Heart left ventricle (tissue), 16 donors: ENCODE results near the gene NCR3LG1. TPM values are rescaled to one million over a fixed set of nuclear protein-coding genes. Genes with fewer than 3 reads are reported as not detected.
A peak's percentile ranks its signal among the peaks of the same experiment; 100 is the strongest.

Experiments used
- ATAC-seq, 4 donors: fragments of 200-7000 bp; cut with Tn5 transposase; one replicate each; pipeline ENCODE4 v1.9.1; 2020 to 2022; ENCODE audit warnings: moderate library complexity in 4 of 4, mild to moderate bottlenecking in 3 of 4, moderate number of reproducible peaks in 1 of 4
- DNase-seq, 5 donors: peaks; one replicate each; pipeline ENCODE4 v3.0.0-alpha.2; 2020
- H3K27ac ChIP-seq, 12 donors: fragments of 200-600 bp; sonication (generic) in 4 of 12; one replicate each; pipeline versions ENCODE4 v1.5.0 to v1.8.0; 2016 to 2022; ENCODE audit warnings: mild to moderate bottlenecking in 2 of 12
- H3K27me3 ChIP-seq, 9 donors: fragments of 200-600 bp; sonication (generic) in 2 of 9; one replicate each; pipeline versions ENCODE4 v1.5.1 to v1.8.0; 2016 to 2022; ENCODE audit warnings: mild to moderate bottlenecking in 3 of 9
- H3K36me3 ChIP-seq, 9 donors: fragments of 200-600 bp; sonication (generic) in 2 of 9; one replicate each; pipeline versions ENCODE4 v1.5.0 to v1.8.0; 2018 to 2022; ENCODE audit warnings: mild to moderate bottlenecking in 2 of 9
- H3K4me1 ChIP-seq, 12 donors: fragments of 200-600 bp; sonication (generic) in 4 of 12; one replicate each; pipeline versions ENCODE4 v1.5.0 to v1.8.0; 2016 to 2022; ENCODE audit warnings: mild to moderate bottlenecking in 3 of 12
- H3K4me3 ChIP-seq, 12 donors: fragments of 200-600 bp; sonication (generic) in 4 of 12; one replicate each; pipeline versions ENCODE4 v1.5.0 to v1.8.0; 2017 to 2022; ENCODE audit warnings: mild to moderate bottlenecking in 9 of 12, moderate library complexity in 4 of 12
- H3K9me3 ChIP-seq, 12 donors: fragments of 200-600 bp; sonication (generic) in 4 of 12; one replicate each; pipeline versions ENCODE4 v1.5.0 to v1.8.0; 2016 to 2022; ENCODE audit warnings: mild to moderate bottlenecking in 1 of 12
- CTCF ChIP-seq, 12 donors: fragments of 200-600 bp; sonication (generic) in 4 of 12; IDR thresholded peaks; one replicate each; pipeline versions ENCODE4 v1.5.0 to v1.8.0; 2018 to 2022; ENCODE audit warnings: antibody characterized with exemption in 12 of 12, mild to moderate bottlenecking in 5 of 12
- POLR2A ChIP-seq, 2 donors: fragments of 450-650 bp; IDR thresholded peaks; one replicate each; pipeline ENCODE4 v1.6.1; 2017; ENCODE audit warnings: antibody characterized with exemption in 2 of 2, mild to moderate bottlenecking in 2 of 2, moderate library complexity in 2 of 2
- WGBS, 4 donors: extraction: QIAGEN DNeasy Blood & Tissue Kit in 2 of 4; methylation state at CpG; one replicate each; pipeline versions ENCODE4 v1.1.5 to v1.1.7; 2013 to 2018; 5-methylcytosine and 5-hydroxymethylcytosine counted together
- intact Hi-C, 10 donors: fragments of 100-400 bp; cut with DNase I; formaldehyde crosslinking; loops; one replicate each; pipeline versions ENCODE4 v1.11.1 to v1.14.2; 2022
- polyA plus RNA-seq, 2 donors: library from polyadenylated mRNA; stranded (reverse); fragments of 200-250 nt; gene quantifications; one replicate each; pipeline ENCODE4 v1.2.3, GENCODE V29; 2013
- total RNA-seq, 9 donors: library from RNA; depleted of rRNA in 2 of 9; stranded (reverse); fragments of >200 nt in 2 of 9; fragmentation: NEBNext Ultra II Directional in 3 of 9; extraction: Animal tissue kit (Norgen Biotek cat#: 25700) in 3 of 9; gene quantifications; one replicate each; pipeline versions ENCODE4 v1.1.0 to v1.2.4, GENCODE V29; 2016 to 2023
- donor health status: ischemic (EF 13 %, LVEDD 7.1; RV severe dilation, severe dysfunction).
- donor health status: healthy with polysubstance abuse.
- donor health status: DM: no; HTN: yes; CAD: no.
- donor health status: DM: no; HTN: no; CAD: no.
- donor health status: ischemic (EF 25% LVEDD 6.9; RV normal size, moderate dysfunction).
- donor health status: ischemic (EF 25% LVEDD 5.7; RV mildly dilated, moderate dysfunction).
- donor health status: healthy.
- donor health status: DM: yes; HTN: yes; CAD: no.
- donor health status: ischemic (EF 35%, LVEDD 5.7; RV mildly dilated, moderate dysfunction).
- donor health status: nonischemic (EF 11% LVEDD 7.7; RV severe dilation, severe dysfunction).
- donor health status: DM: yes; HTN: yes; CAD: no.
- donor health status: PGD.
- donor health status: ischemic (EF 29% LVEDD 5.4; RV normal size, mild dysfunction).
- donor health status: nonischemic (EF 23%, LVEDD 6.1; RV moderate dilation, normal function).

Gene NCR3LG1
- total and polyA plus RNA-seq, 11 donors: 0.27 to 4.0 (median 1.4) TPM

GRCh38 chr11:17351172-17351509 is 459 bp upstream of the NCR3LG1 start:
- Histone ChIP-seq H3K27ac (peak overlapping the region in 3 of 12 donors; percentile 41 to 62 (median 43)), H3K4me3 (peak overlapping the region in 11 of 12 donors; percentile 56 to 79 (median 71)), H3K36me3 (no peaks in the 10 kb centered on the region), H3K27me3 (no peaks in the 10 kb centered on the region), H3K4me1 (peaks cover 0 to 34% (median 13%) of the 10 kb centered on the region in 12 donors), H3K9me3 (no peaks in the 10 kb centered on the region)
- 27 to 34% (median 28%) methylated on average over 12 of the region's 12 CpGs for WGBS, 4 donors
- ATAC-seq (no peak), DNase-seq (no peak)
- intact Hi-C loops: loop anchor here in 3 of 10 donors (2.0 to 10.0 kb wide), 5 partner anchors 74 to 144 kb away; partner anchors contain the start of genes NUCB2 (in 2 of the 3) and PIK3C2A (in 1 of the 3)
- TF ChIP-seq POLR2A (IDR thresholded peaks at IDR 0.05) (no peak), CTCF (IDR thresholded peaks at IDR 0.05) (peak in 2 of 12 donors; percentile 10 to 21)

GRCh38 chr11:17352950-17353820 is 1.6 kb downstream of the NCR3LG1 start:
- Histone ChIP-seq H3K27me3 (no peaks in the 10 kb centered on the region), H3K4me1 (peaks cover 0 to 34% (median 13%) of the 10 kb centered on the region in 12 donors), H3K9me3 (no peaks in the 10 kb centered on the region), H3K36me3 (peaks cover 0 to 3% (median 0%) of the 10 kb centered on the region in 9 donors), H3K27ac (peak overlapping the region; percentile 67 to 90 (median 80)), H3K4me3 (peak overlapping the region; percentile 46 to 79 (median 70))
- WGBS, 4 donors: 0 to 1% (median 0%) methylated on average over 53 to 69 of the region's 69 CpGs
- intact Hi-C loops: loop anchor here in 3 of 10 donors (5.0 to 10.0 kb wide), 4 partner anchors 76 to 146 kb away; partner anchors contain the start of genes NUCB2 (in 1 of the 3) and PIK3C2A (in 1 of the 3)
- ATAC-seq (peak; percentile 83 to 88 (median 86)), DNase-seq (peak; percentile 72 to 85 (median 82))
- TF ChIP-seq POLR2A (IDR thresholded peaks at IDR 0.05) (no peak), CTCF (IDR thresholded peaks at IDR 0.05) (peak in 2 of 12 donors; percentile 4 to 37)

GRCh38 chr11:17353821-17354600 is 2.4 kb downstream of the NCR3LG1 start:
- WGBS, 4 donors: 6 to 10% (median 6%) methylated on average over 15 of the region's 15 CpGs
- Histone ChIP-seq H3K4me1 (peaks cover 0 to 34% (median 13%) of the 10 kb centered on the region in 12 donors), H3K36me3 (peaks cover 0 to 5% (median 0%) of the 10 kb centered on the region in 9 donors), H3K9me3 (no peaks in the 10 kb centered on the region), H3K27ac (peak overlapping the region; percentile 67 to 90 (median 80)), H3K4me3 (peak overlapping the region; percentile 46 to 79 (median 70)), H3K27me3 (no peaks in the 10 kb centered on the region)
- TF ChIP-seq POLR2A (IDR thresholded peaks at IDR 0.05): no peak
- ATAC-seq: peak in 1 of 4 donors; percentile 23
- intact Hi-C loops: loop anchor here in 3 of 10 donors (5.0 to 10.0 kb wide), 4 partner anchors 77 to 147 kb away; partner anchors contain the start of genes NUCB2 (in 1 of the 3) and PIK3C2A (in 1 of the 3)
- no peak for DNase-seq

GRCh38 chr11:17354601-17354991 is 3.0 kb downstream of the NCR3LG1 start:
- WGBS, 4 donors: 22 to 43% (median 34%) methylated on average over 3 of the region's 3 CpGs

More at GRCh38 chr11:17354601-17354991, 3.0 kb downstream of the NCR3LG1 start:
- Histone ChIP-seq H3K4me3 (peak overlapping the region in 4 of 12 donors; percentile 56 to 79 (median 70)), H3K36me3 (peaks cover 0 to 9% (median 0%) of the 10 kb centered on the region in 9 donors), H3K4me1 (peaks cover 0 to 34% (median 13%) of the 10 kb centered on the region in 12 donors), H3K27me3 (no peaks in the 10 kb centered on the region), H3K27ac (no peak overlapping the region), H3K9me3 (no peaks in the 10 kb centered on the region)
- intact Hi-C loops: loop anchor here in 3 of 10 donors (5.0 to 10.0 kb wide), 4 partner anchors 77 to 147 kb away; partner anchors contain the start of genes NUCB2 (in 1 of the 3) and PIK3C2A (in 1 of the 3)
- TF ChIP-seq CTCF (IDR thresholded peaks at IDR 0.05): peak; percentile 49 to 78 (median 72)
- TF ChIP-seq POLR2A (IDR thresholded peaks at IDR 0.05): no peak
- ATAC-seq (peak in 3 of 4 donors; percentile 48 to 62 (median 53)), DNase-seq (peak in 4 of 5 donors; percentile 35 to 65 (median 52))
